H1 (cell line): ENCODE results near the gene KCNK13. TPM values are rescaled to one million over a fixed set of nuclear protein-coding genes. Genes with fewer than 3 reads are reported as not detected.

Experiments
- CTBP2 ChIP-seq: IDR thresholded peaks from 2 replicates; pipeline ENCODE4 v1.7.0; 2011; ENCODE audit warnings: borderline replicate concordance, mild to moderate bottlenecking, moderate library complexity, mixed read lengths, low read length; ENCODE audit not compliant: insufficient read depth, insufficient read length
- CTCF ChIP-seq, 3 experiments: IDR thresholded peaks; 1 replicate in 2 of 3; 2 replicates in 1 of 3; pipeline versions ENCODE4 v1.5.1 to v1.6.1; 2011; ENCODE audit warnings: low read length in 3 of 3, mild to moderate bottlenecking in 3 of 3, inconsistent platforms in 2 of 3, low read depth in 1 of 3, moderate library complexity in 1 of 3; ENCODE audit not compliant: insufficient read depth in 1 of 3; ENCODE audit errors: control extremely low read depth in 1 of 3
- polyA plus RNA-seq, 7 experiments: library from polyadenylated mRNA; depleted of rRNA in 3 of 7; stranded (reverse) in 5 of 7; unstranded in 2 of 7; fragments of >200 nt in 5 of 7; fragments of 200-250 nt in 2 of 7; gene quantifications; 1 replicate in 5 of 7; 2 replicates in 1 of 7; 4 replicates in 1 of 7; pipeline versions ENCODE4 v1.2.1 to v1.2.3, GENCODE V29; 2011 to 2013; ENCODE audit warnings: missing spikeins in 2 of 7, mixed read lengths in 2 of 7
- total RNA-seq: library from RNA; stranded (reverse); fragmentation: NEBNext Ultra II Directional; extraction: Animal tissue kit (Norgen Biotek cat#: 25700); gene quantifications from 2 replicates; pipeline ENCODE4 v1.2.1, GENCODE V29; 2021

The KCNK13 gene
- total and polyA plus RNA-seq, 2 of the 8 experiments (the other 6 are each of a cell fraction or from before 2014, with no cell fraction given) = 0.39 to 0.48 TPM

GRCh38 chr14:90039253-90040010, 22.4 kb upstream of the KCNK13 start (continued):
- TF ChIP-seq CTCF (IDR thresholded peaks at IDR 0.05; ENCODE audit: control extremely low read depth in 1 of 3, insufficient read depth in 1 of 3, low read depth in 1 of 3, low read length in 3 of 3) = no peak
- TF ChIP-seq CTBP2 = no peak
